GM12878 (cell line): Measurements from ENCODE around the gene CDCA3. TPM values are rescaled to one million over a fixed set of nuclear protein-coding genes. Genes with fewer than 3 reads are reported as not detected.

ENCODE experiments used
- ATAC-seq: fragments of 200-7000 bp; cut with Tn5 transposase; 3 replicates; pipeline ENCODE4 v1.9.1; 2020; ENCODE audit warnings: mild to moderate bottlenecking, moderate library complexity
- BruUV-seq: library from RNA; stranded (reverse); fragments of 400-500 nt; replicated peaks from 2 replicates; lab custom pipeline; 2021; lab: Mats Ljungman, UMichigan
- CTCF ChIA-PET: fragments of 300-600 bp; sonication (Branson Sonifier 250); formaldehyde crosslinking; extraction: SDS; loops from one replicate; lab custom pipeline; 2021; ENCODE audit warnings: inconsistent platforms; lab: Yijun Ruan, JAX
- POLR2A ChIA-PET: fragments of 350-600 bp; formaldehyde crosslinking; extraction: SDS; loops from one replicate; lab custom pipeline; 2021; ENCODE audit warnings: inconsistent platforms; lab: Charles Lee
- RAD21 ChIA-PET: fragments of 300-600 bp; sonication (Branson Sonifier 250); formaldehyde crosslinking; loops from one replicate; lab custom pipeline; 2023; ENCODE audit warnings: antibody characterized with exemption; ENCODE audit not compliant: unreplicated experiment; lab: Charles Lee
- SMC1A ChIA-PET: fragments of 300-600 bp; sonication (Branson Sonifier 250); formaldehyde crosslinking; loops from one replicate; lab custom pipeline; 2023; ENCODE audit not compliant: unreplicated experiment, uncharacterized antibody; lab: Charles Lee
- DNase-seq: peaks from one replicate; pipeline ENCODE4 v3.0.0-alpha.2; 2011; ENCODE audit warnings: low read depth, low spot score
- FAIRE-seq: peaks from 3 replicates; lab custom pipeline; 2011; peaks lifted over from hg19 to GRCh38; lab: Jason Lieb, UNC
- H2AFZ ChIP-seq: 2 replicates; pipeline ENCODE4 v1.6.0; 2011; ENCODE audit warnings: low read depth, low read length, control low read depth; ENCODE audit not compliant: control insufficient read depth
- H3K27ac ChIP-seq: 2 replicates; pipeline ENCODE4 v1.5.1; 2011; ENCODE audit warnings: control low read depth; ENCODE audit not compliant: control insufficient read depth, insufficient read depth
- H3K27me3 ChIP-seq, 2 experiments: replicated peaks in 1 of 2; 2 replicates each; pipeline versions ENCODE4 v1.6.0 to v1.6.1; 2011; ENCODE audit warnings: low read length in 1 of 2; ENCODE audit not compliant: control insufficient read depth in 2 of 2, insufficient read depth in 2 of 2
- H3K36me3 ChIP-seq, 2 experiments: 2 replicates each; pipeline ENCODE4 v1.5.1; 2011; ENCODE audit warnings: low read length in 1 of 2; ENCODE audit not compliant: control insufficient read depth in 2 of 2, insufficient read depth in 2 of 2
- H3K4me1 ChIP-seq: 2 replicates; pipeline ENCODE4 v1.6.1; 2011; ENCODE audit warnings: mild to moderate bottlenecking, low read length, moderate library complexity, mixed read lengths; ENCODE audit not compliant: control insufficient read depth, insufficient read depth
- H3K4me2 ChIP-seq: 2 replicates; pipeline ENCODE4 v1.6.0; 2011; ENCODE audit warnings: control low read depth; ENCODE audit not compliant: control insufficient read depth, insufficient read depth
- H3K4me3 ChIP-seq: fragments of 200-600 bp; sonication (generic); 2 replicates; pipeline ENCODE4 v1.5.1; 2016
- H3K79me2 ChIP-seq: 2 replicates; pipeline ENCODE4 v1.6.0; 2011; ENCODE audit warnings: low read length; ENCODE audit not compliant: control insufficient read depth, insufficient read depth
- H3K9ac ChIP-seq: 2 replicates; pipeline ENCODE4 v1.8.0; 2011; ENCODE audit warnings: low read length, control low read depth, mixed read lengths; ENCODE audit not compliant: control insufficient read depth, insufficient read depth
- H3K9me3 ChIP-seq: replicated peaks from 3 replicates; pipeline ENCODE4 v1.5.1; 2011; ENCODE audit warnings: mild to moderate bottlenecking, low read length; ENCODE audit not compliant: control insufficient read depth, insufficient read depth
- H4K20me1 ChIP-seq: 2 replicates; pipeline ENCODE4 v1.6.0; 2011; ENCODE audit not compliant: control insufficient read depth, insufficient read depth
- CEBPZ ChIP-seq: fragments of 150-350 bp; IDR thresholded peaks from 2 replicates; pipeline ENCODE4 v1.6.1; 2016; ENCODE audit warnings: low read depth, low read length
- CREM ChIP-seq: IDR thresholded peaks from 2 replicates; pipeline ENCODE4 v1.6.1; 2014; ENCODE audit warnings: antibody characterized with exemption, low read depth
- CUX1 ChIP-seq: IDR thresholded peaks from 2 replicates; pipeline ENCODE4 v1.6.1; 2012; ENCODE audit warnings: improper control_type of control experiment, low read depth, low read length; ENCODE audit not compliant: insufficient replicate concordance
- EED ChIP-seq: sonication (generic); IDR thresholded peaks from 2 replicates; pipeline ENCODE4 v1.6.1; 2016; ENCODE audit warnings: antibody characterized with exemption, low read depth
- HDAC6 ChIP-seq: fragments of 200-600 bp; sonication (generic); IDR thresholded peaks from one replicate; pipeline ENCODE4 v1.8.0; 2017; ENCODE audit warnings: antibody characterized with exemption; ENCODE audit not compliant: unreplicated experiment
- JUND ChIP-seq: IDR thresholded peaks from 2 replicates; pipeline ENCODE4 v1.6.1; 2012; ENCODE audit warnings: low read depth, mild to moderate bottlenecking, low read length, improper control_type of control experiment, moderate library complexity
- KAT2A ChIP-seq: conservative IDR thresholded peaks from 2 replicates; pipeline ENCODE4 v1.6.1; 2011; ENCODE audit warnings: low read depth, low read length; ENCODE audit not compliant: control insufficient read depth
- MEF2A ChIP-seq: IDR thresholded peaks from 2 replicates; pipeline ENCODE4 v1.6.1; 2011; ENCODE audit warnings: low read depth, mild to moderate bottlenecking, low read length, moderate library complexity; ENCODE audit not compliant: insufficient read depth
- MEF2B ChIP-seq: fragments of 450-650 bp; IDR thresholded peaks from 2 replicates; pipeline ENCODE4 v1.6.1; 2018; ENCODE audit warnings: mild to moderate bottlenecking, moderate library complexity; ENCODE audit not compliant: partially characterized antibody, poor library complexity, severe bottlenecking
- MTA2 ChIP-seq: fragments of 450-650 bp; IDR thresholded peaks from 2 replicates; pipeline ENCODE4 v1.6.1; 2016; ENCODE audit warnings: low read depth, mild to moderate bottlenecking, moderate library complexity
- RB1 ChIP-seq: fragments of 450-650 bp; formaldehyde crosslinking; IDR thresholded peaks from 2 replicates; pipeline ENCODE4 v1.6.1; 2017; ENCODE audit warnings: mild to moderate bottlenecking, borderline replicate concordance
- RUNX3 ChIP-seq: IDR thresholded peaks from 2 replicates; pipeline ENCODE4 v1.6.1; 2012; ENCODE audit warnings: low read length, inconsistent platforms
- SMAD1 ChIP-seq: fragments of 450-650 bp; IDR thresholded peaks from 2 replicates; pipeline ENCODE4 v1.6.1; 2018; ENCODE audit warnings: mild to moderate bottlenecking, low read depth; ENCODE audit not compliant: partially characterized antibody
- STAT3 ChIP-seq: IDR thresholded peaks from 2 replicates; pipeline ENCODE4 v1.6.1; 2011; ENCODE audit warnings: low read depth, low read length, improper control_type of control experiment
- TCF7 ChIP-seq: IDR thresholded peaks from 2 replicates; pipeline ENCODE4 v1.6.1; 2014; ENCODE audit warnings: antibody characterized with exemption, borderline replicate concordance
- YBX1 ChIP-seq: fragments of 450-650 bp; IDR thresholded peaks from 2 replicates; pipeline ENCODE4 v1.6.1; 2016; ENCODE audit warnings: antibody characterized with exemption
- ZNF24 ChIP-seq: fragments of 450-650 bp; IDR thresholded peaks from 2 replicates; pipeline ENCODE4 v1.6.1; 2017; ENCODE audit warnings: antibody characterized with exemption, mild to moderate bottlenecking
- ZNF622 ChIP-seq: fragments of 450-650 bp; IDR thresholded peaks from 2 replicates; pipeline ENCODE4 v1.6.1; 2017; ENCODE audit warnings: mild to moderate bottlenecking, inconsistent platforms
- WGBS: methylation state at CpG from one replicate; pipeline ENCODE4 v1.1.6; 2016; ENCODE audit warnings: low lambda C conversion rate; ENCODE audit not compliant: insufficient replicate concordance, insufficient coverage; ENCODE audit errors: missing lambda C conversion rate; 5-methylcytosine and 5-hydroxymethylcytosine counted together
- in situ Hi-C: fragments of 300-500 bp; cut with MboI; formaldehyde crosslinking; loops from 9 replicates; pipeline ENCODE4 v1.14.3; 2018; ENCODE audit warnings: mixed read lengths
- intact Hi-C: fragments of 100-400 bp; cut with micrococcal nuclease; formaldehyde crosslinking; loops from one replicate; pipeline ENCODE4 v1.14.2; 2022; ENCODE audit not compliant: unreplicated experiment
- polyA plus RNA-seq, 11 experiments: library from polyadenylated mRNA; depleted of rRNA in 4 of 11; unstranded in 6 of 11; stranded (reverse) in 5 of 11; fragments of >200 nt; fragmentation: Nextera tagmentation in 4 of 11; fragmentation: Illumina TruSeq in 1 of 11; extraction: Ambion mirVana in 4 of 11; extraction: Trizol in 1 of 11; gene quantifications; 1 replicate in 1 of 11; 2 replicates in 10 of 11; pipeline versions ENCODE4 v1.2.1 to v1.2.3, GENCODE V29; 2011 to 2016; ENCODE audit warnings: inconsistent platforms in 2 of 11, missing spikeins in 2 of 11, low read depth in 1 of 11
- total RNA-seq, 4 experiments: library from RNA; depleted of rRNA in 3 of 4; stranded (reverse); fragments of >200 nt in 3 of 4; fragmentation: Illumina TruSeq in 1 of 4; extraction: Trizol in 1 of 4; gene quantifications; 2 replicates each; pipeline versions ENCODE4 v1.2.1 to v1.2.3, GENCODE V29; 2013 to 2021

Gene CDCA3
- total and polyA plus RNA-seq, 10 of the 15 experiments (the other 5 are each of a cell fraction or from before 2014, with no cell fraction given), result 34.5 to 148 (median 97.4) TPM

GRCh38 chr12:6860942-6861341 is 9.9 kb upstream of the CDCA3 start:
- H3K27ac ChIP-seq, result no peak overlapping the region
- BruUV-seq, result no TSS peak
- H3K4me3 ChIP-seq, result no peak overlapping the region
- DNase-seq (no peak), ATAC-seq (no peak), FAIRE-seq (no peak)
- H3K9ac ChIP-seq, result no peak overlapping the region
- intact Hi-C loops (no loop called here), in situ Hi-C loops (no loop called here)
- peaks cover 47 to 50% of the 10 kb centered on the region in 2 experiments for H3K36me3 ChIP-seq
- no peak overlapping the region for H2AFZ ChIP-seq
- no peak overlapping the region for H3K4me2 ChIP-seq
- no peaks in the 10 kb centered on the region for H4K20me1 ChIP-seq
- no peaks in the 10 kb centered on the region for H3K9me3 ChIP-seq
- ChIA-PET CTCF (no interaction called here), SMC1A (interaction anchor here (1.4 kb wide), 1 partner anchor 22 kb away, joined by 3 read pairs; no protein-coding TSS in a partner anchor), RAD21 (no interaction called here), POLR2A (interaction anchor here (0.9 to 1.7 kb wide), 3 partner anchors 9 to 12 kb away, joined by 3 read pairs; partner anchors contain the start of genes CDCA3, SPSB2 and USP5)
- no peaks in the 10 kb centered on the region for H3K27me3 ChIP-seq
- no peaks in the 10 kb centered on the region for H3K4me1 ChIP-seq
- H3K79me2 ChIP-seq, result no peaks in the 10 kb centered on the region
- 95% methylated on average over 7 of the region's 7 CpGs for WGBS
- TF ChIP-seq MTA2, result no peak
- TF ChIP-seq MEF2B, result no peak
- no peak for TF ChIP-seq RB1
- no peak for TF ChIP-seq HDAC6
- no peak for TF ChIP-seq ZNF24
- TF ChIP-seq JUND, result no peak
- TF ChIP-seq SMAD1, result no peak
- TF ChIP-seq MEF2A, result no peak
- no peak for TF ChIP-seq CREM
- TF ChIP-seq STAT3, result no peak
- no peak for TF ChIP-seq CUX1
- no peak for TF ChIP-seq YBX1
- no peak for TF ChIP-seq EED
- no peak for TF ChIP-seq CEBPZ
- no peak for TF ChIP-seq RUNX3
- TF ChIP-seq KAT2A, result no peak
- TF ChIP-seq ZNF622, result no peak
- no peak for TF ChIP-seq TCF7
